Cardiac fibroblast (primary cell): ENCODE data around the gene DDX11.
"Not testable (repeated sequence)": the region's sequence is repeated elsewhere in the genome, so short reads cannot be mapped to it uniquely, and the experiment has no call there.

ENCODE experiments used
- DNase-seq, 2 donors: peaks; one replicate each; pipeline versions ENCODE4 v3.0.0 to v3.0.0-alpha.2; 2010; ENCODE audit warnings: low read depth in 2 of 2
- H3K4me3 ChIP-seq, 2 donors: replicated peaks in 1 of 2; 1 replicate in 1 of 2; 2 replicates in 1 of 2; pipeline ENCODE4 v1.5.1; 2011; ENCODE audit warnings: low read depth in 2 of 2, low read length in 2 of 2, mild to moderate bottlenecking in 2 of 2, moderate library complexity in 1 of 2

The DDX11 gene

DNA sequence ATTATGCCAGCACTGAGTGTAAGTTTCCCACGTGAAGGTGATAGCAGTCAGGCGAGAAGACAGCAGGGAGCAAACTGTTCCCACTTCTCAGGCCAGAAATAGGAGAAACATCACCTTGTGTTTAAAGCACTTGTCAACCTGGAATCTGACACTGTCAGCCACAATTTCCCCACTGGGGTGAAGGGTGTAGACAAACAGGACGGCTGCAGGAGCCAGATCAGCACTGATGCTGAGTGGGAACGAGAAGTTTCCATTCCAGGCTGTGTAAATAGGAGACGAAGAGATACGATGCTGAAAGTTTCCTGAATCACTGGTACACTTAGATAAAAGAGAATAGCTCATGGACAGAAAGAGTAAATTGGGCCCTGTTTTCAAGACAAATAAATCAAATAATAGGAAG, 71.6 kb downstream of the DDX11 start:
- H3K4me3 ChIP-seq, DNase-seq: not testable (repeated sequence)

DNA sequence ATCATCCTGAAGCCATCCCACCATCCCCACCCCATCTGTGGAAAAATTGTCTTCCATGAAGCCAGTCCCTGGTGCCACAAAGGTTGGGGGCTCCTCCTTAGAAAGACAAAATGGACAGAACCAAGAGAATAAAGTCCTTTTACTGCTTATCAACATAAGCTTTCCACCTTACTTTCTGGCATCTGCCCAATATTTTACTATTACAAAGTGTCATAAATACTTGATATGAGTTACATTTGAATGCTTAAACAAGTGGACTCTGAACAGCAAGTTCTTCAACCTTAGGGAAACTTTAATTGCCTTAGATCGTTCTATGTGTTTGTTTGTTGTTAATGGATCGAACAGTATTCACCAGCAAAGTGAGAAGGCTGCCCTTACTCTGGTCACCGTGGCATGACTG, 73.8 kb downstream of the DDX11 start:
- H3K4me3 ChIP-seq, DNase-seq: not testable (repeated sequence)

DNA sequence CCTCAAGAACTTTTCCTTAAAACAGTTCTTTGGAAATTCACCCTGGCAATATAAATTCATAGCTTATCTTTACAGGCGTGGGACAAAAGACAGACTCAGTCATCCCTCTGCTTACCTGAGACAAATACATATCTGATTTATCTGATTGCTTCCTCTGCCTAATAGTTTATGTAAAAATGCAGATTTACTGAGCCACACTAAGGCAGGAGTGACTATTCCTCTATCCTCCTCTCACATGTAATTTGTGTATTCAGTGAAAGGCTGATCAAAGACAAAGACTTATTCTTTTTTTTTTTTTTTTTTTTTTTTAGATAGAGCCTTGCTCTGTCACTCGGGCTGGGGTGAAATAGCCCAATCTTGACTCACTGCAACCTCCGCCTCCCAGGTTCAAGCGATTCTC, 77.1 kb downstream of the DDX11 start:
- H3K4me3 ChIP-seq: not testable (repeated sequence)

More for the DNA sequence above, 77.1 kb downstream of the DDX11 start:
- DNase-seq: not testable (repeated sequence)
